Measurements from ENCODE around the gene GPR84. TPM values are rescaled to one million over a fixed set of nuclear protein-coding genes. Genes with fewer than 3 reads are reported as not detected.

The GPR84 gene
- total and polyA plus RNA-seq, 2 of the 8 experiments (the other 6 are each of a cell fraction or from before 2014, with no cell fraction given), result 0.09 TPM; not detected in 1

DNA sequence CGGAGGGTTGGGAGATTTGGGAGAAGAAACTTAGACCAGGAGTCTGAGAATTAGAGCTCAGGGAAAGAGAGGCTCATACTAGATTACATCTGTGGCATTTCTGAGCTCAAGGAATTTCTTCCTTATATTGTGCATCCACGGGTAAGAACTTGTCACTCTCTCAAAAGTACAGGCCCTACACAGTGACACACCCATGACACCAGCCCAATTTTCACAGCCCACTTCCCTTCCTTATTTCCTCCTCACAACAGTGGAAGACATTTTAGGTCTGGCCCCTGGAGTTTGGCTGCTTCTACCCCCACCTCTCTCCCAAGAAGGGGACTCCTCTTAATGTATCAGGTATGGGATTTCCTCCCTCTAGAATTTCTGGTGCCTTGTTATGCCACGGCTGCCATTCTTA is 29.5 kb upstream of the GPR84 start (continued):
- TF ChIP-seq, protein P1, sequence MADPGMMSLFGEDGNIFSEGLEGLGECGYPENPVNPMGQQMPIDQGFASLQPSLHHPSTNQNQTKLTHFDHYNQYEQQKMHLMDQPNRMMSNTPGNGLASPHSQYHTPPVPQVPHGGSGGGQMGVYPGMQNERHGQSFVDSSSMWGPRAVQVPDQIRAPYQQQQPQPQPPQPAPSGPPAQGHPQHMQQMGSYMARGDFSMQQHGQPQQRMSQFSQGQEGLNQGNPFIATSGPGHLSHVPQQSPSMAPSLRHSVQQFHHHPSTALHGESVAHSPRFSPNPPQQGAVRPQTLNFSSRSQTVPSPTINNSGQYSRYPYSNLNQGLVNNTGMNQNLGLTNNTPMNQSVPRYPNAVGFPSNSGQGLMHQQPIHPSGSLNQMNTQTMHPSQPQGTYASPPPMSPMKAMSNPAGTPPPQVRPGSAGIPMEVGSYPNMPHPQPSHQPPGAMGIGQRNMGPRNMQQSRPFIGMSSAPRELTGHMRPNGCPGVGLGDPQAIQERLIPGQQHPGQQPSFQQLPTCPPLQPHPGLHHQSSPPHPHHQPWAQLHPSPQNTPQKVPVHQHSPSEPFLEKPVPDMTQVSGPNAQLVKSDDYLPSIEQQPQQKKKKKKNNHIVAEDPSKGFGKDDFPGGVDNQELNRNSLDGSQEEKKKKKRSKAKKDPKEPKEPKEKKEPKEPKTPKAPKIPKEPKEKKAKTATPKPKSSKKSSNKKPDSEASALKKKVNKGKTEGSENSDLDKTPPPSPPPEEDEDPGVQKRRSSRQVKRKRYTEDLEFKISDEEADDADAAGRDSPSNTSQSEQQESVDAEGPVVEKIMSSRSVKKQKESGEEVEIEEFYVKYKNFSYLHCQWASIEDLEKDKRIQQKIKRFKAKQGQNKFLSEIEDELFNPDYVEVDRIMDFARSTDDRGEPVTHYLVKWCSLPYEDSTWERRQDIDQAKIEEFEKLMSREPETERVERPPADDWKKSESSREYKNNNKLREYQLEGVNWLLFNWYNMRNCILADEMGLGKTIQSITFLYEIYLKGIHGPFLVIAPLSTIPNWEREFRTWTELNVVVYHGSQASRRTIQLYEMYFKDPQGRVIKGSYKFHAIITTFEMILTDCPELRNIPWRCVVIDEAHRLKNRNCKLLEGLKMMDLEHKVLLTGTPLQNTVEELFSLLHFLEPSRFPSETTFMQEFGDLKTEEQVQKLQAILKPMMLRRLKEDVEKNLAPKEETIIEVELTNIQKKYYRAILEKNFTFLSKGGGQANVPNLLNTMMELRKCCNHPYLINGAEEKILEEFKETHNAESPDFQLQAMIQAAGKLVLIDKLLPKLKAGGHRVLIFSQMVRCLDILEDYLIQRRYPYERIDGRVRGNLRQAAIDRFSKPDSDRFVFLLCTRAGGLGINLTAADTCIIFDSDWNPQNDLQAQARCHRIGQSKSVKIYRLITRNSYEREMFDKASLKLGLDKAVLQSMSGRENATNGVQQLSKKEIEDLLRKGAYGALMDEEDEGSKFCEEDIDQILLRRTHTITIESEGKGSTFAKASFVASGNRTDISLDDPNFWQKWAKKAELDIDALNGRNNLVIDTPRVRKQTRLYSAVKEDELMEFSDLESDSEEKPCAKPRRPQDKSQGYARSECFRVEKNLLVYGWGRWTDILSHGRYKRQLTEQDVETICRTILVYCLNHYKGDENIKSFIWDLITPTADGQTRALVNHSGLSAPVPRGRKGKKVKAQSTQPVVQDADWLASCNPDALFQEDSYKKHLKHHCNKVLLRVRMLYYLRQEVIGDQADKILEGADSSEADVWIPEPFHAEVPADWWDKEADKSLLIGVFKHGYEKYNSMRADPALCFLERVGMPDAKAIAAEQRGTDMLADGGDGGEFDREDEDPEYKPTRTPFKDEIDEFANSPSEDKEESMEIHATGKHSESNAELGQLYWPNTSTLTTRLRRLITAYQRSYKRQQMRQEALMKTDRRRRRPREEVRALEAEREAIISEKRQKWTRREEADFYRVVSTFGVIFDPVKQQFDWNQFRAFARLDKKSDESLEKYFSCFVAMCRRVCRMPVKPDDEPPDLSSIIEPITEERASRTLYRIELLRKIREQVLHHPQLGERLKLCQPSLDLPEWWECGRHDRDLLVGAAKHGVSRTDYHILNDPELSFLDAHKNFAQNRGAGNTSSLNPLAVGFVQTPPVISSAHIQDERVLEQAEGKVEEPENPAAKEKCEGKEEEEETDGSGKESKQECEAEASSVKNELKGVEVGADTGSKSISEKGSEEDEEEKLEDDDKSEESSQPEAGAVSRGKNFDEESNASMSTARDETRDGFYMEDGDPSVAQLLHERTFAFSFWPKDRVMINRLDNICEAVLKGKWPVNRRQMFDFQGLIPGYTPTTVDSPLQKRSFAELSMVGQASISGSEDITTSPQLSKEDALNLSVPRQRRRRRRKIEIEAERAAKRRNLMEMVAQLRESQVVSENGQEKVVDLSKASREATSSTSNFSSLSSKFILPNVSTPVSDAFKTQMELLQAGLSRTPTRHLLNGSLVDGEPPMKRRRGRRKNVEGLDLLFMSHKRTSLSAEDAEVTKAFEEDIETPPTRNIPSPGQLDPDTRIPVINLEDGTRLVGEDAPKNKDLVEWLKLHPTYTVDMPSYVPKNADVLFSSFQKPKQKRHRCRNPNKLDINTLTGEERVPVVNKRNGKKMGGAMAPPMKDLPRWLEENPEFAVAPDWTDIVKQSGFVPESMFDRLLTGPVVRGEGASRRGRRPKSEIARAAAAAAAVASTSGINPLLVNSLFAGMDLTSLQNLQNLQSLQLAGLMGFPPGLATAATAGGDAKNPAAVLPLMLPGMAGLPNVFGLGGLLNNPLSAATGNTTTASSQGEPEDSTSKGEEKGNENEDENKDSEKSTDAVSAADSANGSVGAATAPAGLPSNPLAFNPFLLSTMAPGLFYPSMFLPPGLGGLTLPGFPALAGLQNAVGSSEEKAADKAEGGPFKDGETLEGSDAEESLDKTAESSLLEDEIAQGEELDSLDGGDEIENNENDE (IDR thresholded peaks at IDR 0.05; ENCODE audit: insufficient replicate concordance, low read length), result no peak
- TF ChIP-seq, protein P2, sequence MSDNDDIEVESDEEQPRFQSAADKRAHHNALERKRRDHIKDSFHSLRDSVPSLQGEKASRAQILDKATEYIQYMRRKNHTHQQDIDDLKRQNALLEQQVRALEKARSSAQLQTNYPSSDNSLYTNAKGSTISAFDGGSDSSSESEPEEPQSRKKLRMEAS (IDR thresholded peaks at IDR 0.05), result no peak
- TF ChIP-seq POLR2A (IDR thresholded peaks at IDR 0.05; ENCODE audit: control extremely low read depth in 1 of 2, low read depth in 2 of 2, low read length in 2 of 2), result no peak
- TF ChIP-seq GTF2F1 (IDR thresholded peaks at IDR 0.05; ENCODE audit: borderline replicate concordance, low read depth, low read length), result no peak
- TF ChIP-seq ATF2 (IDR thresholded peaks at IDR 0.05; ENCODE audit: low read length), result no peak
- TF ChIP-seq SIN3A (conservative IDR thresholded peaks at IDR 0.05 in 1 of 2, IDR thresholded peaks at IDR 0.05 in 1 of 2; ENCODE audit: low read depth in 1 of 2, low read length in 2 of 2), result no peak
- TF ChIP-seq YY1 (IDR thresholded peaks at IDR 0.05; ENCODE audit: low read depth, low read length), result no peak
- TF ChIP-seq SIX5 (IDR thresholded peaks at IDR 0.05; ENCODE audit: low read depth, low read length), result no peak
- no peak for TF ChIP-seq POLR2AphosphoS5 (IDR thresholded peaks at IDR 0.05; ENCODE audit: low read depth, low read length)

Data from H1 (cell line).